OCI-LY7 (cell line): ENCODE measurements around the gene SERGEF. TPM values are rescaled to one million over a fixed set of nuclear protein-coding genes. Genes with fewer than 3 reads are reported as not detected.

ENCODE experiments used
- BruUV-seq: library from RNA; stranded (reverse); fragments of 400-500 nt; replicated peaks from 2 replicates; lab custom pipeline; 2021; lab: Mats Ljungman, UMichigan
- CTCF ChIA-PET: fragments of 300-600 bp; sonication (Branson Sonifier 250); formaldehyde crosslinking; loops from one replicate; lab custom pipeline; 2022; ENCODE audit warnings: antibody characterized with exemption; ENCODE audit not compliant: unreplicated experiment; lab: Charles Lee
- POLR2A ChIA-PET: fragments of 300-600 bp; sonication (Branson Sonifier 250); formaldehyde crosslinking; loops from one replicate; lab custom pipeline; 2022; ENCODE audit warnings: antibody characterized with exemption; lab: Charles Lee
- DNase-seq: peaks from one replicate; pipeline ENCODE4 v3.0.0-alpha.2; 2015; ENCODE audit warnings: low spot score
- H2AFZ ChIP-seq: fragments of 200-600 bp; sonication (generic), shearing (Covaris generic); 2 replicates; pipeline ENCODE4 v1.6.1; 2014; ENCODE audit warnings: mild to moderate bottlenecking, antibody characterized with exemption, low read length, moderate library complexity
- H3K27ac ChIP-seq: fragments of 200-600 bp; sonication (generic); 2 replicates; pipeline ENCODE4 v1.5.1; 2014; ENCODE audit warnings: mixed run types, low read depth, mild to moderate bottlenecking, moderate library complexity, low read length, inconsistent platforms; ENCODE audit not compliant: poor library complexity, severe bottlenecking
- H3K36me3 ChIP-seq: fragments of 200-600 bp; sonication (generic); 2 replicates; pipeline ENCODE4 v1.6.1; 2014; ENCODE audit warnings: mild to moderate bottlenecking, antibody characterized with exemption, low read length, moderate library complexity, mixed read lengths; ENCODE audit not compliant: insufficient read depth
- H3K4me1 ChIP-seq: fragments of 200-600 bp; sonication (generic); 2 replicates; pipeline ENCODE4 v1.5.1; 2014; ENCODE audit warnings: mild to moderate bottlenecking, low read length; ENCODE audit not compliant: insufficient read depth, poor library complexity, severe bottlenecking
- H3K4me2 ChIP-seq: fragments of 200-600 bp; sonication (generic); 2 replicates; pipeline ENCODE4 v1.6.1; 2014; ENCODE audit warnings: mild to moderate bottlenecking, low read length
- H3K4me3 ChIP-seq: fragments of 200-600 bp; sonication (generic); 2 replicates; pipeline ENCODE4 v1.5.1; 2014; ENCODE audit warnings: mild to moderate bottlenecking, low read depth, low read length; ENCODE audit not compliant: poor library complexity, severe bottlenecking
- H3K79me2 ChIP-seq: fragments of 200-600 bp; sonication (generic); 2 replicates; pipeline ENCODE4 v1.6.1; 2016; ENCODE audit warnings: low read depth, mild to moderate bottlenecking, low read length, moderate library complexity, mixed read lengths; ENCODE audit not compliant: insufficient read depth
- H3K9me2 ChIP-seq: fragments of 200-600 bp; sonication (generic); 2 replicates; pipeline ENCODE4 v1.6.1; 2016; ENCODE audit warnings: mild to moderate bottlenecking, low read length, mixed read lengths; ENCODE audit not compliant: insufficient read depth
- H3K9me3 ChIP-seq: fragments of 200-600 bp; sonication (generic); 2 replicates; pipeline ENCODE4 v1.6.1; 2014; ENCODE audit warnings: mild to moderate bottlenecking, mixed run types, low read length, mixed read lengths
- H4K20me1 ChIP-seq: fragments of 200-600 bp; sonication (generic); 2 replicates; pipeline ENCODE4 v1.6.1; 2014; ENCODE audit warnings: mild to moderate bottlenecking, antibody characterized with exemption, low read length, moderate library complexity, mixed read lengths; ENCODE audit not compliant: insufficient read depth
- CTCF ChIP-seq: fragments of 200-600 bp; sonication (generic); conservative IDR thresholded peaks from 2 replicates; pipeline ENCODE4 v1.5.1; 2014; ENCODE audit warnings: mild to moderate bottlenecking, antibody characterized with exemption, low read length, moderate library complexity, mixed read lengths
- EZH2phosphoT487 ChIP-seq: fragments of 200-600 bp; sonication (generic); IDR thresholded peaks from 2 replicates; pipeline ENCODE4 v1.6.1; 2018; ENCODE audit warnings: low read depth, borderline replicate concordance, mild to moderate bottlenecking, mixed run types, antibody characterized with exemption, low read length, moderate library complexity, mixed read lengths
- intact Hi-C: fragments of 100-400 bp; cut with micrococcal nuclease; formaldehyde crosslinking; loops from one replicate; pipeline ENCODE4 v1.10.0; 2022; ENCODE audit not compliant: unreplicated experiment
- total RNA-seq, 2 experiments: library from RNA; depleted of rRNA in 1 of 2; stranded (reverse); fragments of >200 nt in 1 of 2; shearing (Covaris generic) in 1 of 2; gene quantifications; 2 replicates each; pipeline ENCODE4 v1.2.3, GENCODE V29; 2014 to 2022

Gene SERGEF
- total RNA-seq, 2 experiments from 2014 or later = 35.4 to 42.2 TPM

- Histone ChIP-seq H3K4me3 (no peak overlapping the region), H3K4me1 (no peaks in the 10 kb centered on the region), H3K9me2 (no peaks in the 10 kb centered on the region), H3K27ac (no peak overlapping the region), H4K20me1 (no peaks in the 10 kb centered on the region), H3K36me3 (no peaks in the 10 kb centered on the region), H3K4me2 (no peak overlapping the region), H3K79me2 (no peaks in the 10 kb centered on the region), H3K9me3 (no peaks in the 10 kb centered on the region), H2AFZ (no peak overlapping the region)
- no peak for DNase-seq
- POLR2A ChIA-PET = no interaction called here
- TF ChIP-seq EZH2phosphoT487 (no peak), CTCF (no peak)
- CTCF ChIA-PET = no interaction called here
- intact Hi-C loops = no loop called here
- no TSS peak for BruUV-seq
These were observed 259.2 kb downstream of the SERGEF start for GRCh38 chr11:17753641-17754040.

- CTCF ChIA-PET = no interaction called here
- Histone ChIP-seq H3K4me1 (no peaks in the 10 kb centered on the region), H2AFZ (no peak overlapping the region), H3K27ac (no peak overlapping the region), H3K9me3 (no peaks in the 10 kb centered on the region), H3K79me2 (no peaks in the 10 kb centered on the region), H4K20me1 (no peaks in the 10 kb centered on the region), H3K9me2 (no peaks in the 10 kb centered on the region), H3K4me3 (no peak overlapping the region), H3K36me3 (no peaks in the 10 kb centered on the region), H3K4me2 (no peak overlapping the region)
- no peak for DNase-seq
- TF ChIP-seq CTCF (no peak), EZH2phosphoT487 (no peak)
- intact Hi-C loops = no loop called here
- POLR2A ChIA-PET = no interaction called here
- BruUV-seq = no TSS peak
These were observed 259.7 kb downstream of the SERGEF start for GRCh38 chr11:17753153-17753552.

- no TSS peak for BruUV-seq
- no peaks in the 10 kb centered on the region for H3K79me2 ChIP-seq
- CTCF ChIA-PET = no interaction called here
These were observed 260.7 kb downstream of the SERGEF start for GRCh38 chr11:17752144-17752543.

More at GRCh38 chr11:17752144-17752543, 260.7 kb downstream of the SERGEF start:
- intact Hi-C loops = no loop called here
- DNase-seq = no peak
- Histone ChIP-seq H3K27ac (no peak overlapping the region), H3K36me3 (no peaks in the 10 kb centered on the region), H4K20me1 (no peaks in the 10 kb centered on the region), H3K9me3 (no peaks in the 10 kb centered on the region), H3K4me1 (no peaks in the 10 kb centered on the region), H3K4me3 (no peak overlapping the region), H3K9me2 (no peaks in the 10 kb centered on the region), H2AFZ (no peak overlapping the region), H3K4me2 (no peak overlapping the region)
- no peak for TF ChIP-seq CTCF
- no peak for TF ChIP-seq EZH2phosphoT487
- POLR2A ChIA-PET = no interaction called here
